Activated T-cell treated with anti-CD3 and anti-CD28 coated beads, Interleukin-2, amount 50 U/mL, for 1 hour (primary cell): ENCODE results near the gene CTPS1.
A peak's percentile ranks its signal among the peaks of the same experiment; 100 is the strongest.

ENCODE experiments used
- DNase-seq: peaks from one replicate; pipeline ENCODE4 v3.0.0-alpha.2; 2020

CTPS1 gene

GRCh38 chr1:40979241-40980067, at the start of gene CTPS1:
Gene CTPS1, plus strand, starts transcription at chr1:40979696. Its CDS starts 3,595 bp downstream, at chr1:40983291.
- peak; percentile 98 for DNase-seq

- no peak for DNase-seq
Observed at GRCh38 chr1:40930174-40930964, 49.1 kb upstream of the CTPS1 start.

- no peak for DNase-seq
Observed at GRCh38 chr1:40931601-40932000, 47.9 kb upstream of the CTPS1 start.

- DNase-seq, result no peak
Observed at GRCh38 chr1:40932006-40932405, 47.5 kb upstream of the CTPS1 start.

GRCh38 chr1:40936931-40937339, 42.6 kb upstream of the CTPS1 start:
- no peak for DNase-seq

- no peak for DNase-seq
Observed at GRCh38 chr1:40938393-40938792, 41.1 kb upstream of the CTPS1 start.

- no peak for DNase-seq
Observed at GRCh38 chr1:40939320-40940059, 40.0 kb upstream of the CTPS1 start.

- no peak for DNase-seq
Observed at GRCh38 chr1:40944326-40944725, 35.2 kb upstream of the CTPS1 start.

- DNase-seq, result no peak
Observed at GRCh38 chr1:40944841-40945430, 34.6 kb upstream of the CTPS1 start.

GRCh38 chr1:40945491-40945973, 34.0 kb upstream of the CTPS1 start:
- no peak for DNase-seq

GRCh38 chr1:40948741-40949443, 30.6 kb upstream of the CTPS1 start:
- DNase-seq, result peak; percentile 41

GRCh38 chr1:40949563-40949962, 29.9 kb upstream of the CTPS1 start:
- DNase-seq, result no peak

- peak; percentile 67 for DNase-seq
Observed at GRCh38 chr1:40951943-40952743, 27.4 kb upstream of the CTPS1 start.

- no peak for DNase-seq
Observed at GRCh38 chr1:40952744-40953315, 26.7 kb upstream of the CTPS1 start.

GRCh38 chr1:40954626-40955025, 24.9 kb upstream of the CTPS1 start:
- no peak for DNase-seq

GRCh38 chr1:40955266-40955665, 24.2 kb upstream of the CTPS1 start:
- no peak for DNase-seq

- no peak for DNase-seq
Observed at GRCh38 chr1:40956407-40956806, 23.1 kb upstream of the CTPS1 start.

GRCh38 chr1:40958210-40958609, 21.3 kb upstream of the CTPS1 start:
- DNase-seq, result no peak

GRCh38 chr1:40965531-40965930, 14.0 kb upstream of the CTPS1 start:
- no peak for DNase-seq

GRCh38 chr1:40966417-40966816, 13.1 kb upstream of the CTPS1 start:
- DNase-seq, result no peak

GRCh38 chr1:40969445-40969844, 10.1 kb upstream of the CTPS1 start:
- no peak for DNase-seq
